Pancreas (tissue), 10 donors: ENCODE data around the gene SPTLC3. TPM values are rescaled to one million over a fixed set of nuclear protein-coding genes. Genes with fewer than 3 reads are reported as not detected.

Source experiments
- ATAC-seq, 4 donors: fragments of 200-7000 bp; cut with Tn5 transposase; one replicate each; pipeline versions ENCODE4 v1.8.0 to v1.9.1; 2020; ENCODE audit warnings: mild to moderate bottlenecking in 4 of 4, moderate library complexity in 4 of 4
- DNase-seq, 6 donors: peaks; one replicate each; pipeline ENCODE4 v3.0.0-alpha.2; 2020
- FAIRE-seq: peaks from 2 replicates; lab custom pipeline; 2012; peaks lifted over from hg19 to GRCh38; lab: Jason Lieb, UNC
- H3K27ac ChIP-seq, 4 donors: fragments of 200-600 bp; sonication (generic); 1 replicate in 3 of 4; 2 replicates in 1 of 4; pipeline versions ENCODE4 v1.5.0 to v1.8.0; 2020
- H3K27me3 ChIP-seq, 4 donors: fragments of 200-600 bp; one replicate each; pipeline ENCODE4 v1.8.0; 2021
- H3K36me3 ChIP-seq, 3 donors: fragments of 200-600 bp; sonication (generic) in 1 of 3; one replicate each; pipeline versions ENCODE4 v1.5.0 to v1.8.0; 2020 to 2021
- H3K4me1 ChIP-seq, 3 donors: fragments of 200-600 bp; one replicate each; pipeline ENCODE4 v1.8.0; 2021
- H3K4me3 ChIP-seq, 4 donors: fragments of 200-600 bp; sonication (generic) in 2 of 4; one replicate each; pipeline versions ENCODE4 v1.5.0 to v1.8.0; 2020 to 2021
- H3K9me3 ChIP-seq, 4 donors: fragments of 200-600 bp; one replicate each; pipeline ENCODE4 v1.8.0; 2021
- CTCF ChIP-seq, 4 donors: fragments of 200-600 bp; sonication (generic) in 3 of 4; IDR thresholded peaks; one replicate each; pipeline versions ENCODE4 v1.5.0 to v1.8.0; 2021; ENCODE audit warnings: antibody characterized with exemption in 4 of 4
- WGBS, 2 donors: extraction: QIAGEN DNeasy Blood & Tissue Kit; methylation state at CpG; one replicate each; pipeline ENCODE4 v1.1.7; 2013; 5-methylcytosine and 5-hydroxymethylcytosine counted together
- intact Hi-C, 3 donors: fragments of 100-400 bp; cut with DNase I; formaldehyde crosslinking; loops; one replicate each; pipeline versions ENCODE4 v1.11.1 to v1.14.2; 2022
- polyA plus RNA-seq, 2 donors: library from polyadenylated mRNA; stranded (reverse); fragments of 200-250 nt; gene quantifications; one replicate each; pipeline ENCODE4 v1.2.3, GENCODE V29; 2013
- total RNA-seq, 6 donors: library from RNA; stranded (reverse); fragmentation: NEBNext Ultra II Directional in 4 of 6; extraction: Animal tissue kit (Norgen Biotek cat#: 25700) in 4 of 6; gene quantifications; one replicate each; pipeline versions ENCODE4 v1.2.1 to v1.2.4, GENCODE V29; 2021 to 2023
- donor health status: healthy with polysubstance abuse.
- donor health status: DM: no; HTN: no; CAD: no; lungs with moderate emphysema.
- donor health status: DM: no; HTN: no; CAD: no.
- donor health status: control.
- donor health status: control.
- donor health status: Bipolar disorder and iron deficiency.
- donor health status: DM: yes; HTN: yes; CAD: no.
- donor health status: DM: no; HTN: no; CAD: no.
- donor health status: DM: no; HTN: no; CAD: no.
- donor health status: DM: yes; HTN: yes; CAD: no.

The SPTLC3 gene
- total and polyA plus RNA-seq, 8 donors = 1.5 to 9.3 (median 4.4) TPM

- Histone ChIP-seq H3K4me1 (no peaks in the 10 kb centered on the region), H3K36me3 (no peaks in the 10 kb centered on the region), H3K27me3 (no peaks in the 10 kb centered on the region), H3K4me3 (no peak overlapping the region), H3K9me3 (no peaks in the 10 kb centered on the region), H3K27ac (no peak overlapping the region)
- DNase-seq (no peak), ATAC-seq (no peak), FAIRE-seq (no peak)
- 92 to 94% methylated on average over 3 of the region's 3 CpGs for WGBS, 2 donors
- no peak for TF ChIP-seq CTCF (IDR thresholded peaks at IDR 0.05)
- intact Hi-C loops = no loop called here
Measured at GRCh38 chr20:13147971-13148370, 139.2 kb downstream of the SPTLC3 start.

- ATAC-seq (no peak), FAIRE-seq (no peak), DNase-seq (no peak)
- no peak overlapping the region for H3K4me3 ChIP-seq
- no peaks in the 10 kb centered on the region for H3K36me3 ChIP-seq
- no peak overlapping the region for H3K27ac ChIP-seq
- TF ChIP-seq CTCF (IDR thresholded peaks at IDR 0.05) = no peak
- WGBS, 2 donors = 82 to 88% methylated on average over 4 of the region's 4 CpGs
- intact Hi-C loops = no loop called here
- H3K9me3 ChIP-seq = no peaks in the 10 kb centered on the region
- no peaks in the 10 kb centered on the region for H3K27me3 ChIP-seq
- no peaks in the 10 kb centered on the region for H3K4me1 ChIP-seq
Measured at GRCh38 chr20:13148402-13148801, 139.6 kb downstream of the SPTLC3 start.

- intact Hi-C loops = no loop called here
- no peak for TF ChIP-seq CTCF (IDR thresholded peaks at IDR 0.05)
- no peak overlapping the region for H3K27ac ChIP-seq
- H3K9me3 ChIP-seq = no peaks in the 10 kb centered on the region
- FAIRE-seq (no peak), DNase-seq (no peak), ATAC-seq (no peak)
- H3K4me3 ChIP-seq = no peak overlapping the region
- H3K36me3 ChIP-seq = no peaks in the 10 kb centered on the region
- no peaks in the 10 kb centered on the region for H3K27me3 ChIP-seq
- WGBS, 2 donors = 96 to 99% methylated on average over 2 of the region's 2 CpGs
- no peaks in the 10 kb centered on the region for H3K4me1 ChIP-seq
Measured at GRCh38 chr20:13148961-13149360, 140.2 kb downstream of the SPTLC3 start.

GRCh38 chr20:13149371-13150105, 140.8 kb downstream of the SPTLC3 start:
- TF ChIP-seq CTCF (IDR thresholded peaks at IDR 0.05) = no peak
- Histone ChIP-seq H3K4me3 (no peak overlapping the region), H3K36me3 (no peaks in the 10 kb centered on the region), H3K27me3 (no peaks in the 10 kb centered on the region), H3K9me3 (no peaks in the 10 kb centered on the region), H3K27ac (no peak overlapping the region), H3K4me1 (no peaks in the 10 kb centered on the region)
- FAIRE-seq (no peak), DNase-seq (no peak), ATAC-seq (no peak)
- intact Hi-C loops = no loop called here
- WGBS, 2 donors = 85 to 87% methylated on average over 8 of the region's 8 CpGs

GRCh38 chr20:13158369-13158768, 149.6 kb downstream of the SPTLC3 start:
- intact Hi-C loops = no loop called here
- no peak for FAIRE-seq
- Histone ChIP-seq H3K4me1 (no peaks in the 10 kb centered on the region), H3K27ac (no peak overlapping the region), H3K36me3 (peaks cover 0 to 13% (median 0%) of the 10 kb centered on the region in 3 donors), H3K27me3 (no peaks in the 10 kb centered on the region), H3K4me3 (no peak overlapping the region), H3K9me3 (no peaks in the 10 kb centered on the region)
- DNase-seq = no peak
- WGBS, 2 donors = 71 to 73% methylated on average over 4 of the region's 4 CpGs
- ATAC-seq = no peak
- TF ChIP-seq CTCF (IDR thresholded peaks at IDR 0.05) = no peak
